NCI-H2107 (cell line): ENCODE results near the gene ZNF689.
A peak's percentile ranks its signal among the peaks of the same experiment; 100 is the strongest.

Experiments
- DNase-seq: peaks from one replicate; lab custom pipeline; 2025; lab: John Stamatoyannopoulos, UW

The ZNF689 gene

GRCh38 chr16:30562021-30562420 lies 48.2 kb downstream of the ZNF689 start:
- DNase-seq, result no peak

DNA sequence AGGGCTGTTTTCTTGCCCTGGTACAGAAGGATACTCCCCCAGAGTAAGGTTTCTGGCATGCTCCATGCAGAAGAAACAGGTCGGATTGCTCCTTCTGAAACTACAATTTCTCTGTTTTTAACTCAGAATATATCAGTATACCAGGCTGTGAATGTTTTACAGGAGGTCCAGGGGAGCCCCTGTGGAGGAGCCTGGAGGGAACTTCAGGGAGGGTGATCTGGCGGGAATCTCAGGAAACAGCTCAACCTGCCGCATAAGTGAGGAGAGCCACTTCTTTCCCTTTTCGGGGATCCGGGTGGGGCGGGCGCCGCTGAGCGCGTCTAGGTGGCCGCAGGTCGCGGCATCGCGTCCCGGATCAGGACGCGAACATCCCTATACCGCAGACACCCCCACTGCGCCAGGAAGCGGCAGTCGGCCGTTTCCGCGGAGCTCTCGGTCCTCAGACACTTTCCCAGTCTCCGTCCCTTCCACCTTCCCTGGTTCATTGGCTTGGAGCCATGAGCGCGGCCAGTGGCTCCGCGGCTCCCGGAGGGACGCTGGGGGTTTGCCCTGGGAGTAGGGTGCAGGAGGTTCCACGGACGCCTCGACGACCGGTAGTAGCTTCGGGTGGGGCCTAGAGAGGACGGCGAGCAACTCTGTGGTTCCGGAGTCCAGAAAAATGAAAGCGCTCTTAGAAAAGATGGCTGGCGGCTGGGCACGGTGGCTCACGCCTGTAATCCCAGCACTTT lies 48.9 kb downstream of the ZNF689 start:
- DNase-seq, result no peak

DNA sequence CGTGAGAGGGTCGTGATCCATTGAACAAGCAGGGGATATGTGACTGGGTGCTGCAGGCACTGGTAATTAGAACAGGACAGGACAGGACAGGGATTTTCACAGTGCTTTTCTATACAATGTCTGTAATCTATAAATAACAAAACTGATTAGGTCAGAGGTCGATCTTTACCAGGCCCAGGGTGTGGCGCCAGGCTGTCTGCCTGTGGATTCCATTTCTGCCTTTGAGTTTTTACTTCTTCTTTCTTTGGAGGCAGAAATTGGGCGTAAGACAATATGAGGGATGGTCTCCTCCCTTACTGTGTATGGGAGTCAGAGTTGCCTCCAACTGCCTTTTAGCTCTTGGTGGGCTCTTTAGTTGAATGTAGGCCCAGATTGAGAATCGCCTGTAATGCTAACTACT lies 50.5 kb downstream of the ZNF689 start:
- DNase-seq, result no peak

DNA sequence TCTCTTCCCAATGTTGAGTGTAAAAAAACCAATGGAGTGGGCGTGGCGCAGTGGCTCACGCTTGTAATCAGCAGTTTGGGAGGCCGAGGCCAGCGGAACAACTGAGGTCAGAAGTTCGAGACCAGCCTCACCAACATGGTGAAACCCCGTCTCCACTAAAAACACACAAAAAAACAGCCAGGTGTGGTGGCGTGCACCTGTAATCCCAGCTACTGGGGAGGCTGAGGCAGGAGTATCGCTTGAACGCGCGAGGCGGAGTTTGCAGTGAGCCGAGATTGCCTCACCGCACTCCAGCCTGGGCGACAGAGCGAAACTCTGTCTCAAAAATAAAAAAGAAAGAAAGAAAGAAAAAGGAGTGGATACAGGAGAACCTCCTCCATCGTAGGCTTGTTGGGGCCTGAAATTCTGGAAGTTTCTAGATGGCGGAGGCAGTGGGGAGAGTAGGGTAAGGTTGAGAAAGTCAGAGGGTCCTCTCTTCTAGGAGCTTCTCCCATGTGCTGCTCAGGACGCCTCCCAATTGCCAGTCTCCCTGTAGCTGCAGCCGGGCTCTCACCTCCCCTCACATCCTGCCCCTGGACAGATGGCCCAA lies 51.3 kb downstream of the ZNF689 start:
- DNase-seq, result no peak

GRCh38 chr16:30557957-30558788 lies 52.0 kb downstream of the ZNF689 start, which contains the start of gene ZNF764:
Gene ZNF764, minus strand, starts transcription at chr16:30558374. Its CDS starts 192 bp downstream, at chr16:30558182.
- DNase-seq, result peak; percentile 97

GRCh38 chr16:30557707-30557956 lies 52.6 kb downstream of the ZNF689 start:
- DNase-seq, result no peak

- no peak for DNase-seq
Observed at GRCh38 chr16:30556125-30556473, 54.1 kb downstream of the ZNF689 start.

DNA sequence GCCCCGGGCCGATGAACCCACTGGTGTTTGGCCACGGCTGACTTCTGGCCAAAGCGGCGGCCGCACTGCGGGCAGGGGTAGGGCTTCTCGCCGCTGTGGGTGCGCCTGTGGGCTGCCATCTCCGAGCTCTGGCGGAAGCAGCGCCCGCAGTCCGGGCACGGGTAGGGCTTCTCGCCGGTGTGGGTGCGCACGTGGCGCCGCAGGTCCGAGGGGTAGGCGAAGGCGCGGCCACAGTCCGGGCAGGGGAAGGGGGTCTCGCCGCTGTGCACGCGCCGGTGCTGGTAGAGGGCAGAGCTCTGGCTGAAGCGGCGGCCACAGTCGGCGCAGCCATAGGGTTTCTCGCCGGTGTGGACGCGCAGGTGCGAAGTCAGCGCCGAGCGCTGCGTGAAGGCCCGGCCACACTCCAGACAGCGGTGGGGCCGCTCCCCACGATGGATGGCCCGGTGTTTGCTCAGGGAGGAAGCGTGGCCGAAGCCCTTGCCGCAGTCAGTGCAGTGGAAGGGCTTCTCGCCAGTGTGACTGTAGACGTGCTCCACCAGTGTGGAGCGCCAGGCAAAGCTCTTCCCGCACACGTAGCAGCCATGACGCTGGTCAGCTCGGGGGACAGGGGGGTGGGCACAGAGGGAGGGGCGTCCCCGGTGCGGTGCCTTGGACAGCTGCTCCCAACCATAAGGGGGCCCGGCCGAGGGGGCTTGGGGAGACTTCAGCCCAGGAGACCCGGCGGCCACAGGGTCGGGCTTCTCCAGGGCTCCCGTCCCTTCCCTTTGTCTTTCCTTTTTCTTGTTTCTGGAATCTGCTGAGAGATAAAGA lies 54.7 kb downstream of the ZNF689 start:
- DNase-seq, result no peak

DNA sequence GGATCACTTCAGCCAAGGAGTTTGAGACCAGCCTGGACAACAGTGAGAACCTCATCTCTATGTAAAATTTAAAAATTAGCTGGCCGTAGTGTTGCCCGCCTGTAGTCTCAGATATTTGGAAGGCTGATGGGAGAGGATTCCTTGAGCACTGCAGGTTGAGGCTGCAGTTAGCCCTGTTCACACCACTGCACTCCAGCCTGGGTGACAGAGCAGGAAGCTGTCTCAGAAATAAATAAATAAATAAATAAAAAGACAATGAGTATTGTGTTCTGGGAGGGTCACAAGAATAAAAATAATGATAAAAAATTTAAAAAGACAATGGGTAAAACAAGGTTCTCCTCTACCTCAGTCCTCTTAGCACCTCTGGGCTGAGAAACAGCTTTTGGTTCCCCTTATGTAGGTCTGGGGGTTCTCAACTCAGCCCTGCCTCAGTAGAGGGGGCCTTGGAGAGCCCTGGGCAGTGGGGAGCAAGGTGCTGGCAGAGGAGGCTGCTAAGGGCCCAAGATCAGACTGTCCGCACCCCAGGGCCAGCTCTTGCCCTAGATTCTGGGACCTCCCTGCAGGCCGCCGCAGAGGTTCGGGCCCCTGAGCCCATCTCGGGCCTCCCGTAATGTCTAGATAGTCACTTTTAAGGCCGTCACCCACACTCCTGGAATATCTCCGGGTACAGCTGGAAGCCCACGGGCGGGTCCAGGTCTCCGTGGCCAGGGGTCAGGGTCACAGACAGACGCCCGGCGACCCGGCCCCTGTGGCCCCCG lies 55.5 kb downstream of the ZNF689 start:
- no peak for DNase-seq

- DNase-seq, result no peak
Observed at GRCh38 chr16:30553393-30553899, 56.7 kb downstream of the ZNF689 start.

DNA sequence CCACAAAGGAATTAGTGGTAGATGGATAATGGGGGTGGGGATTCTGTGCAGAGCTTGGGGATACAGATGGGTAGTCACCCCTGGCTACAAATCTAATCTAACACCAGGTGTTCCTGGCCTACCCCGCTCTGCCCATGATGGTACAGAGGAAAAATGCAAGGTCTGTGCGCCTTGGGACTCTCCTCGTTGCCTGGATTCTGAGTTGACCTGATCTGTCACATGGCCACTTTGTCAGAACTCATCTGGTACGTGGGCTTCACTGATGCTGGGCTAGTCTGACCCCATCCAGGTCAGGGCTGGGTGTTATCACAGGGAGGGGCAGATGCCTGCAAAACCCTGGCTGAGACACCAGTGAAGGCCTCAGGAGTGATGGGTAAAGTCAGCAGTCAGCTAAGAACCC lies 57.2 kb downstream of the ZNF689 start:
- no peak for DNase-seq
